Mucosa of stomach (tissue), 1 donor: ENCODE results near the gene NCR3LG1.
A peak's percentile ranks its signal among the peaks of the same experiment; 100 is the strongest.

Experiments
- H3K27me3 ChIP-seq: one replicate; pipeline ENCODE4 v1.7.0; 2013; ENCODE audit warnings: mild to moderate bottlenecking, low read length; ENCODE audit not compliant: control insufficient read depth, insufficient read depth
- H3K36me3 ChIP-seq: one replicate; pipeline ENCODE4 v1.7.0; 2013; ENCODE audit warnings: low read length; ENCODE audit not compliant: control insufficient read depth, insufficient read depth
- H3K4me1 ChIP-seq: one replicate; pipeline ENCODE4 v1.7.0; 2013; ENCODE audit warnings: mild to moderate bottlenecking, low read length; ENCODE audit not compliant: control insufficient read depth, insufficient read depth
- H3K4me3 ChIP-seq: one replicate; pipeline ENCODE4 v1.7.0; 2013; ENCODE audit warnings: low read length
- H3K9ac ChIP-seq: one replicate; pipeline ENCODE4 v1.7.0; 2013; ENCODE audit warnings: mild to moderate bottlenecking, low read length, moderate library complexity
- H3K9me3 ChIP-seq: one replicate; pipeline ENCODE4 v1.7.0; 2013; ENCODE audit warnings: mild to moderate bottlenecking, low read length, moderate library complexity; ENCODE audit not compliant: control insufficient read depth
- donor health status: Pancreatic carcinoma.

The NCR3LG1 gene

DNA sequence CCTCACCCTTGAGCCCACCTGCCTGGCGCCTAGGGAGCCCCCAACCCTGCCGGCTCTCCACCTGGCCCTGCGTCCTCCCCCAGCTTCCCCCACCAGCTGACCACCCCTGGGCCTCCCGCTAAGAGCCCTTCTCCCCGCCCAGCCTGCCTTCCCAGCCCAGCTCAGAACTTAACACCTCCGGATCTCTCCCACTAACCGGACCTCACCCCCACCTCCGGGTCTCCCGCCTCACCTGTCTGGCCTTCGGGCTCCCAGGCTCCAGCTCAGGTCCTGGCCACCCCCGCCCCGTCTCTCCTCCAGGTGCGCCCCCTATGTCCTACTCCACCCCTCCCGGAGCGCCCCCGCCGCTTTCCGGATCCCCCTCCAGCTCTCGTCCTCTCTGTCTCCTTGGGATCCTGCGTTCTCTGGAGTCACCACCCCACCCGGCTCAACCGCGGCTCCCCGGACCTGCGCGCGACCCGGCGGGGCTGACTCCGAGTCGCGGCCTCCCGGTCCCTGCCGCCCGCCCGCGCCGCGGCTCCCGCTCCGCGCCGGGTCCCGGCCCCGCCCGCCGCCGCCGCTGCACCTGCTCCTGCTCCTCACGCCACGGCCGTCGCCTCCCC is 37.1 kb downstream of the NCR3LG1 start, which contains the start of gene KCNJ11:
TSS of gene KCNJ11 (minus strand) at position 51 of the 602 bp plus-strand sequence. CDS start 568 bp downstream, outside the sequence.
- H3K4me3 ChIP-seq = no peak within 1 kb of the TSS
- no peaks in the 10 kb centered on the region for H3K36me3 ChIP-seq
- peak within 1 kb of the TSS; percentile 36 for H3K9ac ChIP-seq
- no peaks in the 10 kb centered on the region for H3K9me3 ChIP-seq
- H3K27me3 ChIP-seq = no peaks in the 10 kb centered on the region
- no peaks in the 10 kb centered on the region for H3K4me1 ChIP-seq

DNA sequence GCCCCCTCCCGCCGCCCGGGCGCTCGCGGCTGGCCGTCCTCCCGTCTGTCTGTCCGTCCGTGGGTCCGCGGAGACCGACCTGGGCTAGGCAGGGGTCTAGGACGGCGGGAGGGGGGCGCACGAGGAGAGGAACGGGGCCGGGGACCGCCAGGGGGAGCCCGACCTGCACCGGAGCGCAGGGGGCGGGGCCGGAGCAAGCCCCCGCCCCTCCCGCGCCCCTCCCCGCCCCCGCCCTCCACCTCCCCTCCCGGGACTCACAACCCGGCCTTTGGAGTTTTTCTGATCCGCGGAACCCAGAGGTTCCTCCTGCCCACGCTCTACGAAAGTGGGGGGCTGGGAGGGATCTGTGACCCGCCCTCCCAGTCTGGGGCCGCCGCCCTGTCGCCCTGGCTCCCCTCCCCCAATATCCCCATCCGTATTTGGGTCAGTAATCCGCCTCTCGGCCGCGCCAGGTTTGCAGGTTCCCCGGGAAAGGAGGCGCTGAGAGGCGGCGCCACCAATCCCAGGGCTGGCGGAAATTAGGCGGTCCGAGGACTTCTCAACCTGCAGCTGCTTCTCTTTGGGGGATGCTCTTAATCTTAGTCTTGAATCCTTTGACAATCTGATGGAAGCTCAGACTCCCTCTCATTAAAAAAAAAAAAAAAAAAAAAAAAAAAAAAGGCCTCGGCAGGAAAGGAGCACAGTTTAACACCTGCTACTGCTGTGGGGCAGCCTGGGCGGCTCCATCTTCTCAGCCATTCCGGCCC is 37.8 kb downstream of the NCR3LG1 start:
- no peaks in the 10 kb centered on the region for H3K4me1 ChIP-seq
- H3K9me3 ChIP-seq = no peaks in the 10 kb centered on the region
- H3K27me3 ChIP-seq = no peaks in the 10 kb centered on the region
- H3K4me3 ChIP-seq = no peak overlapping the region
- peak overlapping the region; percentile 36 for H3K9ac ChIP-seq
- no peaks in the 10 kb centered on the region for H3K36me3 ChIP-seq

- Histone ChIP-seq H3K9me3 (no peaks in the 10 kb centered on the region), H3K9ac (peak overlapping the region; percentile 36), H3K27me3 (no peaks in the 10 kb centered on the region), H3K36me3 (no peaks in the 10 kb centered on the region), H3K4me3 (no peak overlapping the region), H3K4me1 (no peaks in the 10 kb centered on the region)
These were observed 38.5 kb downstream of the NCR3LG1 start for GRCh38 chr11:17389957-17390649.

GRCh38 chr11:17391493-17392355 is 40.1 kb downstream of the NCR3LG1 start:
- Histone ChIP-seq H3K4me1 (no peaks in the 10 kb centered on the region), H3K4me3 (no peak overlapping the region), H3K9ac (no peak overlapping the region), H3K27me3 (no peaks in the 10 kb centered on the region), H3K36me3 (no peaks in the 10 kb centered on the region), H3K9me3 (no peaks in the 10 kb centered on the region)

DNA sequence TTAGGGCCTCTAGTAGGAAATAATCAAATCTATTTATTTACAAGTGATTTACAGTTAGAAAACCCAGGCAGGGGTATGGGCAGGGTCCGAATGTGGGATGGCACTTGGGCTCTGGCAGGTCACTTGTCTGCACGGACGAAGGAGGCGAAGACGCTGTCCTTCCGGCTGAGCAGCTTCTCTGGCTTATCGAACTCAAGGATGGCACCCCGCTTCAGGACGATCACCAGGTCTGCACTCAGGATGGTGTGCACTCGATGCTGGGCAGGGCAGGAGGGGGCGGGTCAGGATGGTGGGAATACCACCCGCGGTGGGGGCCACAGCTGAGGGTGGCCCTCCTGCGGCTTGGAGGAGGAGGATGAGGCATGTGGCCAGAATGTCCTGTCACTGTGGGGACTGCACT is 41.3 kb downstream of the NCR3LG1 start:
- no peaks in the 10 kb centered on the region for H3K27me3 ChIP-seq
- H3K9ac ChIP-seq = no peak overlapping the region
- no peak overlapping the region for H3K4me3 ChIP-seq
- no peaks in the 10 kb centered on the region for H3K36me3 ChIP-seq
- no peaks in the 10 kb centered on the region for H3K9me3 ChIP-seq
- H3K4me1 ChIP-seq = no peaks in the 10 kb centered on the region

DNA sequence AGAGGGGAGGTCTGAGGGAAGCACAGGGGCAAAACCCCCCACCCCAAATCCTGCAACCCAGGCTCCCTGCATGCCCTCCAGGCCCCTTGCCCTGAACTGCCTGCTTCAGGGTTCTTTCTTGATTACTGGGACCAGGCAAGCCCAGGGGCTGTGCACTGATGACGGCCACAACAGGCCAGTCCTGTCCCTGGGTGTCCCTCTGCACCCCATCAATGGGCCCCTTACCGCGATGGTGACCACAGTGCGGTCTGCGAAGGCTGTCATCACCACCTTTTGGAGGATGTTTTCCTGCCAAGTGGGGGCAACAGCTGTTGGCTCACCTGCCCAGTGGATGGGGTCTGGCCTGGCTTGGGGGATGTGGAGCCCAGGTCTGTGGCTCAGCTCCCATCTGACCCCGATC is 41.9 kb downstream of the NCR3LG1 start:
- Histone ChIP-seq H3K9ac (no peak overlapping the region), H3K36me3 (no peaks in the 10 kb centered on the region), H3K4me1 (no peaks in the 10 kb centered on the region), H3K4me3 (no peak overlapping the region), H3K9me3 (no peaks in the 10 kb centered on the region), H3K27me3 (peaks cover 5% of the 10 kb centered on the region)

- Histone ChIP-seq H3K4me1 (no peaks in the 10 kb centered on the region), H3K27me3 (peaks cover 8% of the 10 kb centered on the region), H3K36me3 (no peaks in the 10 kb centered on the region), H3K4me3 (no peak overlapping the region), H3K9me3 (no peaks in the 10 kb centered on the region), H3K9ac (no peak overlapping the region)
These were observed 43.3 kb downstream of the NCR3LG1 start for GRCh38 chr11:17394743-17395390.

DNA sequence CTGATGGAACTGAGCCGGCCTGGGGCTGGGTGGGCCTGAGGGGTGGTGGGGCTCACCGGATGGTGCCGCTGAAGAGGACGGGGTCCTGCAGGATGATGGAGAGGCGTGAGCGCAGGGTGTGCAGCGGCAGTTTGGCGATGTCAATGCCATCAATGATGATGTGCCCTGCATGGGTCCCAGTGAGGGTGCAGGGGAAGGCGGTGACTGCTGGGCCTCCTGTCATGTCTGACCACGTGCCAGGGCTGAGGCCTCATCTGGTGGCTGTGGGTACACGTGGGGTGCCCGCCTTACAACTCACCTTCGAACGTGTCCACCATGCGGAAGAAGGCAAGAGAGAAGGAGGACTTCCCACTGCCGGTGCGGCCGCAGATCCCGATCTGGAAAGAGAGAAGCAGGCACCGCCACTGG is 44.0 kb downstream of the NCR3LG1 start:
- H3K4me3 ChIP-seq = no peak overlapping the region
- H3K9ac ChIP-seq = no peak overlapping the region
- peaks cover 8% of the 10 kb centered on the region for H3K27me3 ChIP-seq
- H3K36me3 ChIP-seq = no peaks in the 10 kb centered on the region
- H3K9me3 ChIP-seq = no peaks in the 10 kb centered on the region
- H3K4me1 ChIP-seq = no peaks in the 10 kb centered on the region

DNA sequence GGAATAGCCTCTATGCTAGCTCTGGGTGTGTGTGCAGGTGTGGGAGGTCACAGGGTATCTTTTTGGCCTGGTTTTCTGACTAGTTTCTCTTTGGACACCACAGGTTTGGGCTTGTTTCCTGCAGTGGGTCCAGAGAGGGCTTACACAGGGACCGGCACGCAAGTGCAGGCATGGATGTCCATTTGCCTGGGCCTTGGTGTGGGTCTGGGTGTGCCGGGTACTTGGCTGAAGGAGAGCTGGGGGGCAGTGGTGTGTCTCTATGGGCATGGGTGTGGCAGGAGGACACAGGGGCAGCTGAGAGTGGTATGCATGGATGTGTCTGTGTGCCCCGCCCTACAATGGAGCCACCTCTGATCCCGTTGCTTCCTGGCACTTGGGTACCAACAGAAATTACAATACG is 44.4 kb downstream of the NCR3LG1 start:
- H3K4me3 ChIP-seq = no peak overlapping the region
- peaks cover 8% of the 10 kb centered on the region for H3K27me3 ChIP-seq
- H3K9ac ChIP-seq = no peak overlapping the region
- H3K9me3 ChIP-seq = no peaks in the 10 kb centered on the region
- H3K4me1 ChIP-seq = no peaks in the 10 kb centered on the region
- H3K36me3 ChIP-seq = no peaks in the 10 kb centered on the region

DNA sequence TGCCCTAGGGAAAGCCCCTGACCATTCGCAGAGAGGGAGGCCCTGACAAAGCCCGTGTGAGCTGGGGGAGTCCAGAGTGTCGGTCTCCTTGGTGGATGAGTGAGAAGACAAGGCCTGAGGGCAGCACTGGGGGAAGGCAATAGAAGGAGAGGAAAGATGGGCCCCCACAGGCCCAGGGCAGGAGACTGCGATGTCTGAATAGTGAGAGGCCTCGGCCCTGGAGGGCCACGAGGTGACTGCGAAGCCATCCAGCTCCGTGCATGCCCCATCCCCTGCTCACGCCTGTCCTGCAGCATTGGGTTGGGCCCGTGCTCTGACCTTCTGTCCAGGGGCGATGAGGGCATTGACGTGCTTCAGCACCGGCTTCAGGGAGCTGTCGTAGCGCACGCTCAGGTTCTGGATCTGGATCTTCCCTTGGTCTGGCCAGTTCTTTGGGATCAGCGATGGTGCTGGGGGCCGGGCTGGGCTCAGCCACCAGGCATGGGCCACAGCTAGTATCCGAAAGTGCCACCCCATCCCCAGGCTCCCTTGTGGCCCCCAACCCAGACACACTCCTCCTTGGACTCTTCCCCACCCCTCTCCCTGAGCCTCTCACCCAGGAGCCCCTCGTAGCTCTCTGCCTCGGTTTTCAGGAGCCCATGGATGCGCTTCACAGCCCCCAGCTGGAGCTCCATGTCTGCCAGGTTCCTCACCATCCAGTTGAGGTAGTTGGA is 45.2 kb downstream of the NCR3LG1 start:
- Histone ChIP-seq H3K4me3 (no peak overlapping the region), H3K27me3 (peaks cover 8% of the 10 kb centered on the region), H3K4me1 (no peaks in the 10 kb centered on the region), H3K36me3 (no peaks in the 10 kb centered on the region), H3K9me3 (no peaks in the 10 kb centered on the region), H3K9ac (no peak overlapping the region)
